Measurements from ENCODE around the gene SUGP2. TPM values are rescaled to one million over a fixed set of nuclear protein-coding genes. Genes with fewer than 3 reads are reported as not detected.

Gene SUGP2
- total RNA-seq, 1 donor from 2014 or later = 72.6 TPM

GRCh38 chr19:19062454-19063182, 29.3 kb upstream of the SUGP2 start:
- ATAC-seq (no peak), DNase-seq (no peak)
- peaks cover 7% of the 10 kb centered on the region for H3K36me3 ChIP-seq
- H3K9me3 ChIP-seq = no peaks in the 10 kb centered on the region
- peak overlapping the region; percentile 76 for H3K4me3 ChIP-seq
- peaks cover 29% of the 10 kb centered on the region for H3K4me1 ChIP-seq
- intact Hi-C loops (cut with DNase I) = no loop called here
- peak overlapping the region; percentile 79 for H3K27ac ChIP-seq
- no peaks in the 10 kb centered on the region for H3K27me3 ChIP-seq (ENCODE audit: low read depth)
- TF ChIP-seq CTCF (IDR thresholded peaks at IDR 0.05) = no peak

GRCh38 chr19:19061506-19061905, 28.2 kb upstream of the SUGP2 start:
- intact Hi-C loops (cut with DNase I) = no loop called here
- no peaks in the 10 kb centered on the region for H3K27me3 ChIP-seq (ENCODE audit: low read depth)
- TF ChIP-seq CTCF (IDR thresholded peaks at IDR 0.05) = no peak
- ATAC-seq (no peak), DNase-seq (no peak)
- H3K4me3 ChIP-seq = no peak overlapping the region
- no peaks in the 10 kb centered on the region for H3K9me3 ChIP-seq
- H3K36me3 ChIP-seq = peaks cover 19% of the 10 kb centered on the region
- peak overlapping the region; percentile 9 for H3K27ac ChIP-seq
- H3K4me1 ChIP-seq = peaks cover 29% of the 10 kb centered on the region

- Histone ChIP-seq H3K4me3 (no peak overlapping the region), H3K9me3 (no peaks in the 10 kb centered on the region), H3K27ac (peak overlapping the region; percentile 41), H3K27me3 (ENCODE audit: low read depth) (no peaks in the 10 kb centered on the region), H3K36me3 (peaks cover 32% of the 10 kb centered on the region), H3K4me1 (peaks cover 17% of the 10 kb centered on the region)
- ATAC-seq (no peak), DNase-seq (peak; percentile 68)
- intact Hi-C loops (cut with DNase I) = no loop called here
- TF ChIP-seq CTCF (IDR thresholded peaks at IDR 0.05) = no peak
These were observed 26.7 kb upstream of the SUGP2 start for GRCh38 chr19:19059837-19060611.

GRCh38 chr19:19059018-19059836, 25.9 kb upstream of the SUGP2 start:
- no peak overlapping the region for H3K4me3 ChIP-seq
- no peaks in the 10 kb centered on the region for H3K9me3 ChIP-seq
- no peak for TF ChIP-seq CTCF (IDR thresholded peaks at IDR 0.05)
- H3K27me3 ChIP-seq (ENCODE audit: low read depth) = no peaks in the 10 kb centered on the region
- intact Hi-C loops (cut with DNase I) = no loop called here
- H3K27ac ChIP-seq = peak overlapping the region; percentile 41
- no peak for ATAC-seq
- H3K4me1 ChIP-seq = peaks cover 14% of the 10 kb centered on the region
- DNase-seq = no peak
- peaks cover 40% of the 10 kb centered on the region for H3K36me3 ChIP-seq

- no peak for DNase-seq
- Histone ChIP-seq H3K9me3 (no peaks in the 10 kb centered on the region), H3K36me3 (peaks cover 55% of the 10 kb centered on the region), H3K27ac (no peak overlapping the region), H3K27me3 (ENCODE audit: low read depth) (no peaks in the 10 kb centered on the region), H3K4me3 (no peak overlapping the region), H3K4me1 (peaks cover 8% of the 10 kb centered on the region)
- ATAC-seq = no peak
- intact Hi-C loops (cut with DNase I) = no loop called here
- no peak for TF ChIP-seq CTCF (IDR thresholded peaks at IDR 0.05)
These were observed 24.4 kb upstream of the SUGP2 start for GRCh38 chr19:19057720-19058119.
